Cardiac muscle cell (in vitro differentiated cells and primary cell): ENCODE data around the gene PRXL2A. TPM values are rescaled to one million over a fixed set of nuclear protein-coding genes. Genes with fewer than 3 reads are reported as not detected.
"Not testable (repeated sequence)": the region's sequence is repeated elsewhere in the genome, so short reads cannot be mapped to it uniquely, and the experiment has no call there.

Source experiments
- DNase-seq, 2 donors: peaks; one replicate each; pipeline versions ENCODE4 v3.0.0 to v3.0.0-alpha.2; 2010 to 2017; ENCODE audit warnings: low read depth in 1 of 2, low spot score in 1 of 2
- H3K27ac ChIP-seq: fragments of 200-600 bp; sonication (generic); 2 replicates; pipeline ENCODE4 v1.5.1; 2016
- H3K27me3 ChIP-seq: fragments of 200-600 bp; sonication (generic); 2 replicates; pipeline ENCODE4 v1.6.0; 2016; ENCODE audit warnings: control low read depth
- H3K36me3 ChIP-seq: fragments of 200-600 bp; sonication (generic); 2 replicates; pipeline ENCODE4 v1.5.1; 2016; ENCODE audit warnings: control low read depth
- H3K4me1 ChIP-seq: fragments of 200-600 bp; sonication (generic); 2 replicates; pipeline ENCODE4 v1.8.1; 2017; ENCODE audit warnings: low read depth, mild to moderate bottlenecking, mixed run types
- H3K4me3 ChIP-seq: fragments of 200-600 bp; sonication (generic); 2 replicates; pipeline ENCODE4 v1.5.1; 2016; ENCODE audit warnings: mild to moderate bottlenecking
- H3K9me3 ChIP-seq: fragments of 200-600 bp; sonication (generic); 2 replicates; pipeline ENCODE4 v1.5.1; 2017; ENCODE audit warnings: low read depth, mild to moderate bottlenecking, control low read depth
- CTCF ChIP-seq: IDR thresholded peaks from 2 replicates; pipeline ENCODE4 v1.5.1; 2012; ENCODE audit warnings: low read depth, mild to moderate bottlenecking, low read length
- polyA plus RNA-seq: library from polyadenylated mRNA; unstranded; fragments of >200 nt; fragmentation: Nextera tagmentation; extraction: Ambion mirVana; gene quantifications from 2 replicates; pipeline ENCODE4 v1.2.1, GENCODE V29; 2016
- total RNA-seq: library from RNA; depleted of rRNA; stranded (reverse); fragments of >200 nt; gene quantifications from 2 replicates; pipeline ENCODE4 v1.2.3, GENCODE V29; 2016

The PRXL2A gene
- total RNA-seq (52.0 and 61.8 TPM in 2 replicates), polyA plus RNA-seq (132 and 144 TPM in 2 replicates)

GRCh38 chr10:80408242-80409101, at the start of gene PRXL2A:
PRXL2A (plus strand) TSS chr10:80408551; CDS start chr10:80420468, 11,917 bp downstream.
- Histone ChIP-seq H3K27me3 (no peaks in the 10 kb centered on the region), H3K27ac (peak within 1 kb of the TSS; percentile 65), H3K4me3 (peak within 1 kb of the TSS; percentile 78), H3K9me3 (no peaks in the 10 kb centered on the region), H3K36me3 (no peaks in the 10 kb centered on the region), H3K4me1 (peaks cover 34% of the 10 kb centered on the region)
- no peak for TF ChIP-seq CTCF
- peak; percentile 59 to 94 for DNase-seq

GRCh38 chr10:80358925-80359324, 49.4 kb upstream of the PRXL2A start:
- H3K27me3 ChIP-seq, H3K27ac ChIP-seq, H3K36me3 ChIP-seq, H3K9me3 ChIP-seq, H3K4me3 ChIP-seq, H3K4me1 ChIP-seq, DNase-seq: not testable (repeated sequence)

- Histone ChIP-seq H3K9me3 (no peaks in the 10 kb centered on the region), H3K4me3 (no peak overlapping the region), H3K4me1 (peaks cover 4% of the 10 kb centered on the region), H3K36me3 (no peaks in the 10 kb centered on the region), H3K27me3 (no peaks in the 10 kb centered on the region), H3K27ac (no peak overlapping the region)
- no peak for TF ChIP-seq CTCF
- no peak for DNase-seq
Observed at GRCh38 chr10:80359644-80360043, 48.7 kb upstream of the PRXL2A start.

- H3K4me1 ChIP-seq: no peaks in the 10 kb centered on the region
Observed at GRCh38 chr10:80365510-80365909, 42.8 kb upstream of the PRXL2A start.

GRCh38 chr10:80371467-80371866, 36.9 kb upstream of the PRXL2A start:
- Histone ChIP-seq H3K9me3 (no peaks in the 10 kb centered on the region), H3K36me3 (no peaks in the 10 kb centered on the region), H3K27me3 (no peaks in the 10 kb centered on the region), H3K27ac (no peak overlapping the region), H3K4me3 (no peak overlapping the region), H3K4me1 (no peaks in the 10 kb centered on the region)
- no peak for TF ChIP-seq CTCF
- no peak for DNase-seq

More at GRCh38 chr10:80365510-80365909, 42.8 kb upstream of the PRXL2A start:
- no peak overlapping the region for H3K4me3 ChIP-seq
- TF ChIP-seq CTCF: no peak
- DNase-seq: no peak
- no peaks in the 10 kb centered on the region for H3K36me3 ChIP-seq
- H3K27me3 ChIP-seq: no peaks in the 10 kb centered on the region
- H3K9me3 ChIP-seq: no peaks in the 10 kb centered on the region
- no peak overlapping the region for H3K27ac ChIP-seq

- H3K4me3 ChIP-seq: no peak overlapping the region
- TF ChIP-seq CTCF: no peak
- H3K27ac ChIP-seq: no peak overlapping the region
- no peaks in the 10 kb centered on the region for H3K9me3 ChIP-seq
- no peaks in the 10 kb centered on the region for H3K36me3 ChIP-seq
- DNase-seq: no peak
- H3K27me3 ChIP-seq: no peaks in the 10 kb centered on the region
- H3K4me1 ChIP-seq: no peaks in the 10 kb centered on the region
Observed at GRCh38 chr10:80372675-80373074, 35.7 kb upstream of the PRXL2A start.
